Stimulated activated naive B cell treated with anti-CD40 and anti-IgM and Interleukin-4, amounts not matched to agents 10 μg/mL and 1 μg/mL and 100 μg/mL, for 72 hours (primary cell): ENCODE results near the gene ZNF423.

ENCODE experiments used
- ATAC-seq, 2 donors: fragments of 150-1000 bp; cut with Tn5 transposase; replicated peaks; 2 replicates each; pipeline ENCODE4 v1.10.0; 2021; ENCODE audit warnings: moderate library complexity in 1 of 2
- DNase-seq: peaks from one replicate; pipeline ENCODE4 v3.0.0; 2021
- H3K27ac Mint-ChIP-seq: one replicate; pipeline ENCODE4 v1.8.0; 2022; ENCODE audit warnings: mild to moderate bottlenecking, mixed read lengths
- H3K27me3 Mint-ChIP-seq, 2 donors: one replicate each; pipeline ENCODE4 v1.8.0; 2022; ENCODE audit warnings: mixed read lengths in 2 of 2
- H3K36me3 Mint-ChIP-seq, 2 donors: one replicate each; pipeline ENCODE4 v1.8.0; 2022; ENCODE audit warnings: mixed read lengths in 2 of 2, mild to moderate bottlenecking in 1 of 2
- H3K4me1 Mint-ChIP-seq, 2 donors: one replicate each; pipeline ENCODE4 v1.8.0; 2022; ENCODE audit warnings: mixed read lengths in 2 of 2, mild to moderate bottlenecking in 1 of 2
- H3K4me3 Mint-ChIP-seq, 2 donors: one replicate each; pipeline ENCODE4 v1.8.0; 2022; ENCODE audit warnings: mild to moderate bottlenecking in 2 of 2, mixed read lengths in 2 of 2, moderate library complexity in 1 of 2
- H3K9me3 Mint-ChIP-seq, 2 donors: one replicate each; pipeline ENCODE4 v1.8.0; 2022; ENCODE audit warnings: mixed read lengths in 2 of 2, mild to moderate bottlenecking in 1 of 2

The ZNF423 gene

GRCh38 chr16:49785970-49786369, 69.9 kb downstream of the ZNF423 start:
- Mint-ChIP-seq H3K4me1 (no peaks in the 10 kb centered on the region), H3K27ac (no peak overlapping the region), H3K9me3 (peaks cover 0 to 3% of the 10 kb centered on the region in 2 donors), H3K4me3 (no peak overlapping the region), H3K36me3 (no peaks in the 10 kb centered on the region), H3K27me3 (no peaks in the 10 kb centered on the region)
- no peak for DNase-seq
- no peak for ATAC-seq

GRCh38 chr16:49782405-49782804, 73.5 kb downstream of the ZNF423 start:
- ATAC-seq = no peak
- Mint-ChIP-seq H3K4me1 (no peaks in the 10 kb centered on the region), H3K27ac (no peak overlapping the region), H3K9me3 (peaks cover 0 to 3% of the 10 kb centered on the region in 2 donors), H3K4me3 (no peak overlapping the region), H3K27me3 (no peaks in the 10 kb centered on the region), H3K36me3 (no peaks in the 10 kb centered on the region)
- DNase-seq = no peak

GRCh38 chr16:49781401-49781800, 74.5 kb downstream of the ZNF423 start:
- no peak for DNase-seq
- Mint-ChIP-seq H3K27me3 (no peaks in the 10 kb centered on the region), H3K27ac (no peak overlapping the region), H3K9me3 (peaks cover 0 to 3% of the 10 kb centered on the region in 2 donors), H3K4me3 (no peak overlapping the region), H3K4me1 (no peaks in the 10 kb centered on the region), H3K36me3 (no peaks in the 10 kb centered on the region)
- ATAC-seq = no peak

GRCh38 chr16:49780433-49780832, 75.5 kb downstream of the ZNF423 start:
- Mint-ChIP-seq H3K4me1 (no peaks in the 10 kb centered on the region), H3K27me3 (no peaks in the 10 kb centered on the region), H3K36me3 (no peaks in the 10 kb centered on the region), H3K27ac (no peak overlapping the region), H3K4me3 (no peak overlapping the region), H3K9me3 (peaks cover 0 to 3% of the 10 kb centered on the region in 2 donors)
- ATAC-seq = no peak
- no peak for DNase-seq

- Mint-ChIP-seq H3K27me3 (no peaks in the 10 kb centered on the region), H3K27ac (no peak overlapping the region), H3K4me1 (no peaks in the 10 kb centered on the region), H3K9me3 (peaks cover 0 to 3% of the 10 kb centered on the region in 2 donors), H3K36me3 (no peaks in the 10 kb centered on the region), H3K4me3 (no peak overlapping the region)
- no peak for ATAC-seq
- DNase-seq = no peak
Observed at GRCh38 chr16:49779979-49780378, 75.9 kb downstream of the ZNF423 start.

GRCh38 chr16:49778202-49778930, 77.5 kb downstream of the ZNF423 start:
- DNase-seq (no peak), ATAC-seq (no peak)
- H3K4me3 Mint-ChIP-seq = no peak overlapping the region
- H3K27ac Mint-ChIP-seq = no peak overlapping the region
- no peaks in the 10 kb centered on the region for H3K4me1 Mint-ChIP-seq
- no peaks in the 10 kb centered on the region for H3K27me3 Mint-ChIP-seq
- H3K9me3 Mint-ChIP-seq = no peaks in the 10 kb centered on the region
- H3K36me3 Mint-ChIP-seq = no peaks in the 10 kb centered on the region

GRCh38 chr16:49776734-49777133, 79.2 kb downstream of the ZNF423 start:
- no peak for ATAC-seq
- Mint-ChIP-seq H3K4me3 (no peak overlapping the region), H3K36me3 (no peaks in the 10 kb centered on the region), H3K27me3 (no peaks in the 10 kb centered on the region), H3K9me3 (no peaks in the 10 kb centered on the region), H3K27ac (no peak overlapping the region), H3K4me1 (no peaks in the 10 kb centered on the region)
- DNase-seq = no peak

- Mint-ChIP-seq H3K9me3 (no peaks in the 10 kb centered on the region), H3K36me3 (no peaks in the 10 kb centered on the region), H3K27ac (no peak overlapping the region), H3K4me3 (no peak overlapping the region), H3K4me1 (no peaks in the 10 kb centered on the region), H3K27me3 (no peaks in the 10 kb centered on the region)
- ATAC-seq (no peak), DNase-seq (no peak)
Observed at GRCh38 chr16:49776085-49776595, 79.8 kb downstream of the ZNF423 start.

GRCh38 chr16:49775581-49775980, 80.3 kb downstream of the ZNF423 start:
- Mint-ChIP-seq H3K27ac (no peak overlapping the region), H3K4me1 (no peaks in the 10 kb centered on the region), H3K27me3 (no peaks in the 10 kb centered on the region), H3K4me3 (no peak overlapping the region), H3K9me3 (no peaks in the 10 kb centered on the region), H3K36me3 (no peaks in the 10 kb centered on the region)
- ATAC-seq = no peak
- no peak for DNase-seq

- no peaks in the 10 kb centered on the region for H3K27me3 Mint-ChIP-seq
- no peaks in the 10 kb centered on the region for H3K4me1 Mint-ChIP-seq
- ATAC-seq = no peak
- H3K27ac Mint-ChIP-seq = no peak overlapping the region
- DNase-seq = no peak
- H3K4me3 Mint-ChIP-seq = no peak overlapping the region
- no peaks in the 10 kb centered on the region for H3K9me3 Mint-ChIP-seq
- no peaks in the 10 kb centered on the region for H3K36me3 Mint-ChIP-seq
Observed at GRCh38 chr16:49775018-49775417, 80.9 kb downstream of the ZNF423 start.

- DNase-seq = no peak
- H3K4me1 Mint-ChIP-seq = no peaks in the 10 kb centered on the region
- H3K27me3 Mint-ChIP-seq = no peaks in the 10 kb centered on the region
- H3K36me3 Mint-ChIP-seq = no peaks in the 10 kb centered on the region
- H3K27ac Mint-ChIP-seq = no peak overlapping the region
- ATAC-seq = no peak
- no peaks in the 10 kb centered on the region for H3K9me3 Mint-ChIP-seq
- H3K4me3 Mint-ChIP-seq = no peak overlapping the region
Observed at GRCh38 chr16:49773534-49774475, 82.1 kb downstream of the ZNF423 start.

- H3K27ac Mint-ChIP-seq = no peak overlapping the region
- DNase-seq (no peak), ATAC-seq (no peak)
- H3K4me1 Mint-ChIP-seq = no peaks in the 10 kb centered on the region
- H3K4me3 Mint-ChIP-seq = no peak overlapping the region
- H3K36me3 Mint-ChIP-seq = no peaks in the 10 kb centered on the region
- H3K27me3 Mint-ChIP-seq = no peaks in the 10 kb centered on the region
- H3K9me3 Mint-ChIP-seq = no peaks in the 10 kb centered on the region
Observed at GRCh38 chr16:49767998-49768397, 87.9 kb downstream of the ZNF423 start.

- Mint-ChIP-seq H3K27me3 (no peaks in the 10 kb centered on the region), H3K9me3 (no peaks in the 10 kb centered on the region), H3K4me3 (no peak overlapping the region), H3K27ac (no peak overlapping the region), H3K4me1 (no peaks in the 10 kb centered on the region), H3K36me3 (no peaks in the 10 kb centered on the region)
- no peak for ATAC-seq
- no peak for DNase-seq
Observed at GRCh38 chr16:49767414-49767813, 88.5 kb downstream of the ZNF423 start.

- H3K36me3 Mint-ChIP-seq = no peaks in the 10 kb centered on the region
- no peak overlapping the region for H3K27ac Mint-ChIP-seq
- ATAC-seq (no peak), DNase-seq (no peak)
- no peaks in the 10 kb centered on the region for H3K9me3 Mint-ChIP-seq
- H3K4me1 Mint-ChIP-seq = no peaks in the 10 kb centered on the region
- no peak overlapping the region for H3K4me3 Mint-ChIP-seq
- H3K27me3 Mint-ChIP-seq = no peaks in the 10 kb centered on the region
Observed at GRCh38 chr16:49766225-49766624, 89.7 kb downstream of the ZNF423 start.

GRCh38 chr16:49763826-49764225, 92.1 kb downstream of the ZNF423 start:
- Mint-ChIP-seq H3K27ac (no peak overlapping the region), H3K9me3 (no peaks in the 10 kb centered on the region), H3K36me3 (no peaks in the 10 kb centered on the region), H3K4me1 (no peaks in the 10 kb centered on the region), H3K4me3 (no peak overlapping the region), H3K27me3 (no peaks in the 10 kb centered on the region)
- no peak for DNase-seq
- ATAC-seq = no peak
